HAP-1 (cell line): ENCODE measurements around the gene RPTOR.

Experiments used
- DNase-seq, 2 experiments: peaks; one replicate each; pipeline ENCODE4 v3.0.0-alpha.2; 2016 to 2020; ENCODE audit warnings: low spot score in 2 of 2
- H3K27me3 ChIP-seq: fragments of 250-450 bp; sonication (Bioruptor Pico); 2 replicates; pipeline ENCODE4 v1.5.1; 2020; ENCODE audit warnings: low read depth, mild to moderate bottlenecking, moderate library complexity
- H3K36me3 ChIP-seq: fragments of 250-450 bp; sonication (Bioruptor Pico); replicated peaks from 2 replicates; pipeline ENCODE4 v1.5.1; 2020; ENCODE audit warnings: mild to moderate bottlenecking
- H3K4me1 ChIP-seq: fragments of 250-450 bp; sonication (Bioruptor Pico); 2 replicates; pipeline ENCODE4 v1.5.1; 2020; ENCODE audit warnings: mild to moderate bottlenecking
- H3K4me3 ChIP-seq: fragments of 250-450 bp; sonication (Bioruptor Pico); 2 replicates; pipeline ENCODE4 v1.5.1; 2020; ENCODE audit warnings: mild to moderate bottlenecking, moderate library complexity
- H3K9me3 ChIP-seq: fragments of 250-450 bp; sonication (Bioruptor Pico); 2 replicates; pipeline ENCODE4 v1.5.1; 2020; ENCODE audit warnings: mild to moderate bottlenecking, moderate library complexity
- in situ Hi-C: fragments of 300-500 bp; cut with MboI; formaldehyde crosslinking; loops from 3 replicates; pipeline ENCODE4 v1.14.3; 2020; ENCODE audit warnings: low sequenced_read_pairs, inconsistent platforms, mixed read lengths

Gene RPTOR

GRCh38 chr17:80817321-80817845 is 272.7 kb downstream of the RPTOR start:
- Histone ChIP-seq H3K36me3 (no peaks in the 10 kb centered on the region), H3K9me3 (no peaks in the 10 kb centered on the region), H3K4me3 (no peak overlapping the region), H3K27me3 (no peaks in the 10 kb centered on the region), H3K4me1 (no peaks in the 10 kb centered on the region)
- in situ Hi-C loops = no loop called here
- DNase-seq = no peak

- in situ Hi-C loops = no loop called here
- DNase-seq = no peak
- Histone ChIP-seq H3K27me3 (no peaks in the 10 kb centered on the region), H3K9me3 (no peaks in the 10 kb centered on the region), H3K4me3 (no peak overlapping the region), H3K36me3 (no peaks in the 10 kb centered on the region), H3K4me1 (no peaks in the 10 kb centered on the region; the same call in 1 of the 2 replicates)
Measured at GRCh38 chr17:80817861-80818260, 273.2 kb downstream of the RPTOR start.

GRCh38 chr17:80818871-80819270 is 274.2 kb downstream of the RPTOR start:
- no peaks in the 10 kb centered on the region for H3K27me3 ChIP-seq
- 0 out of 2 replicates have a peak, but pooled peaks cover 3% of the 10 kb centered on the region for H3K36me3 ChIP-seq
- DNase-seq = no peak
- no peaks in the 10 kb centered on the region; the same call in 1 of the 2 replicates for H3K4me1 ChIP-seq
- H3K9me3 ChIP-seq = no peaks in the 10 kb centered on the region
- in situ Hi-C loops = no loop called here
- H3K4me3 ChIP-seq = no peak overlapping the region

GRCh38 chr17:80819422-80820164 is 275.0 kb downstream of the RPTOR start:
- no peaks in the 10 kb centered on the region for H3K27me3 ChIP-seq
- H3K4me3 ChIP-seq = no peak overlapping the region
- in situ Hi-C loops = no loop called here
- no peaks in the 10 kb centered on the region; the same call in 1 of the 2 replicates for H3K4me1 ChIP-seq
- DNase-seq = no peak
- H3K36me3 ChIP-seq = 0 out of 2 replicates have a peak, but pooled peaks cover 3% of the 10 kb centered on the region
- no peaks in the 10 kb centered on the region for H3K9me3 ChIP-seq

- in situ Hi-C loops = no loop called here
- Histone ChIP-seq H3K36me3 (0 out of 2 replicates have a peak, but pooled peaks cover 3% of the 10 kb centered on the region), H3K27me3 (no peaks in the 10 kb centered on the region), H3K4me3 (no peak overlapping the region), H3K4me1 (no peaks in the 10 kb centered on the region; the same call in 1 of the 2 replicates), H3K9me3 (no peaks in the 10 kb centered on the region)
- DNase-seq = no peak
Measured at GRCh38 chr17:80820331-80820730, 275.7 kb downstream of the RPTOR start.

- in situ Hi-C loops = no loop called here
- H3K4me3 ChIP-seq = no peak overlapping the region
- no peak for DNase-seq
- no peaks in the 10 kb centered on the region; the same call in 1 of the 2 replicates for H3K4me1 ChIP-seq
- no peaks in the 10 kb centered on the region for H3K27me3 ChIP-seq
- H3K36me3 ChIP-seq = peaks cover 3% of the 10 kb centered on the region; the same call in 1 of the 2 replicates
- no peaks in the 10 kb centered on the region for H3K9me3 ChIP-seq
Measured at GRCh38 chr17:80821546-80821945, 276.9 kb downstream of the RPTOR start.

- Histone ChIP-seq H3K27me3 (no peaks in the 10 kb centered on the region), H3K4me3 (no peak overlapping the region), H3K4me1 (no peaks in the 10 kb centered on the region; the same call in 1 of the 2 replicates), H3K36me3 (peaks cover 3% of the 10 kb centered on the region; the same call in 1 of the 2 replicates), H3K9me3 (no peaks in the 10 kb centered on the region)
- no peak for DNase-seq
- in situ Hi-C loops = no loop called here
Measured at GRCh38 chr17:80822021-80822699, 277.5 kb downstream of the RPTOR start.

- Histone ChIP-seq H3K27me3 (no peaks in the 10 kb centered on the region), H3K4me3 (no peak overlapping the region), H3K4me1 (no peaks in the 10 kb centered on the region; the same call in 1 of the 2 replicates), H3K9me3 (no peaks in the 10 kb centered on the region), H3K36me3 (peaks cover 3% of the 10 kb centered on the region; the same call in 1 of the 2 replicates)
- in situ Hi-C loops = no loop called here
- DNase-seq = no peak
Measured at GRCh38 chr17:80822700-80823410, 278.2 kb downstream of the RPTOR start.

GRCh38 chr17:80824549-80825470 is 280.2 kb downstream of the RPTOR start:
- DNase-seq = no peak
- H3K4me3 ChIP-seq = no peak overlapping the region
- in situ Hi-C loops = no loop called here

GRCh38 chr17:80825471-80826345 is 281.1 kb downstream of the RPTOR start:
- no peaks in the 10 kb centered on the region for H3K9me3 ChIP-seq
- DNase-seq = no peak
- in situ Hi-C loops = no loop called here
- no peaks in the 10 kb centered on the region; the same call in 1 of the 2 replicates for H3K4me1 ChIP-seq
- peaks cover 3% of the 10 kb centered on the region; the same call in 1 of the 2 replicates for H3K36me3 ChIP-seq
- no peak overlapping the region for H3K4me3 ChIP-seq
- H3K27me3 ChIP-seq = no peaks in the 10 kb centered on the region

More at GRCh38 chr17:80824549-80825470, 280.2 kb downstream of the RPTOR start:
- Histone ChIP-seq H3K4me1 (no peaks in the 10 kb centered on the region; the same call in 1 of the 2 replicates), H3K36me3 (peaks cover 3% of the 10 kb centered on the region; the same call in 1 of the 2 replicates), H3K9me3 (no peaks in the 10 kb centered on the region), H3K27me3 (no peaks in the 10 kb centered on the region)

- DNase-seq = no peak
- Histone ChIP-seq H3K4me1 (no peaks in the 10 kb centered on the region; the same call in 1 of the 2 replicates), H3K9me3 (no peaks in the 10 kb centered on the region), H3K36me3 (peaks cover 3% of the 10 kb centered on the region; the same call in 1 of the 2 replicates), H3K4me3 (no peak overlapping the region), H3K27me3 (no peaks in the 10 kb centered on the region)
- in situ Hi-C loops = no loop called here
Measured at GRCh38 chr17:80826346-80826954, 281.8 kb downstream of the RPTOR start.
